SU-DHL-6 (cell line): ENCODE measurements around the gene ZNF830.

Experiments used
- CTCF ChIP-seq: fragments of 200-600 bp; sonication (generic); IDR thresholded peaks from one replicate; pipeline ENCODE4 v1.5.1; 2017; ENCODE audit warnings: antibody characterized with exemption, mild to moderate bottlenecking, low read length, moderate library complexity; ENCODE audit not compliant: insufficient read depth, poor library complexity, severe bottlenecking
- EZH2phosphoT487 ChIP-seq: fragments of 200-600 bp; sonication (generic), shearing (Covaris generic); conservative IDR thresholded peaks from 2 replicates; pipeline ENCODE4 v1.6.1; 2018; ENCODE audit warnings: mild to moderate bottlenecking, antibody characterized with exemption, low read length, moderate library complexity, mixed read lengths

GRCh38 chr17:34917381-34917780, 44.0 kb upstream of the ZNF830 start:
- TF ChIP-seq CTCF (no peak), EZH2phosphoT487 (no peak)
